Motor neuron (in vitro differentiated cells): ENCODE data around the gene MPP4. TPM values are rescaled to one million over a fixed set of nuclear protein-coding genes. Genes with fewer than 3 reads are reported as not detected.

Experiments used
- ATAC-seq, 8 experiments: fragments of 200-7000 bp; cut with Tn5 transposase; replicated peaks in 6 of 8; 2 replicates each; pipeline ENCODE4 v1.8.0; 2021; ENCODE audit warnings: mild to moderate bottlenecking in 8 of 8, moderate library complexity in 8 of 8
- H3K27ac ChIP-seq, 2 donors: fragments of 250-450 bp; sonication (Bioruptor Pico); 2 replicates each; pipeline ENCODE4 v1.9.0; 2021; ENCODE audit warnings: antibody characterized with exemption in 2 of 2, mild to moderate bottlenecking in 2 of 2, moderate library complexity in 1 of 2
- H3K4me1 ChIP-seq, 2 donors: fragments of 250-450 bp; sonication (Bioruptor Pico); replicated peaks in 1 of 2; 2 replicates each; pipeline ENCODE4 v1.6.1; 2021; ENCODE audit warnings: antibody characterized with exemption in 2 of 2, mild to moderate bottlenecking in 2 of 2, moderate library complexity in 1 of 2
- H3K4me3 ChIP-seq, 5 donors: fragments of 250-450 bp; sonication (Bioruptor Pico); 2 replicates each; pipeline ENCODE4 v1.9.0; 2021; ENCODE audit warnings: antibody characterized with exemption in 5 of 5, mild to moderate bottlenecking in 5 of 5, moderate library complexity in 4 of 5
- WGBS, 10 experiments: fragments of 450-650 bp; shearing (Covaris generic); methylation state at CpG; one replicate each; pipeline ENCODE4 v1.0.0; 2022; 5-methylcytosine and 5-hydroxymethylcytosine counted together
- in situ Hi-C, 9 experiments: fragments of 400-800 bp; cut with MboI; loops; one replicate each; pipeline ENCODE4 v1.15.0; 2021; ENCODE audit warnings: low sequenced_read_pairs in 9 of 9, low pct_unique_long_range_greater_than_20kb in 2 of 9; ENCODE audit not compliant: unreplicated experiment in 9 of 9
- total RNA-seq, 8 experiments: library from RNA; unstranded; fragments of 300-600 nt; gene quantifications; 2 replicates each; pipeline versions ENCODE4 v1.2.3 to v1.2.4, GENCODE V29; 2022

Gene MPP4
- total RNA-seq, 8 experiments from 2014 or later, result 0.08 to 1.4 (median 0.33) TPM; not detected in 2

- Histone ChIP-seq H3K4me3 (peak overlapping the region; percentile 61 to 97 (median 85)), H3K27ac (peak overlapping the region; percentile 76 to 84), H3K4me1 (peaks cover 6 to 9% of the 10 kb centered on the region in 2 donors)
- in situ Hi-C loops, result loop anchor here in 1 of 9 experiments (25.0 kb wide), 1 partner anchor 180 kb away; the partner anchor contains the start of genes STRADB and TRAK2
- WGBS, 10 experiments, result 0 to 7% (median 0%) methylated on average over 1 to 15 of the region's 16 CpGs; no CpG with 5 or more reads in 1 of the 10 experiments
- ATAC-seq, result peak; percentile 43 to 61 (median 52)
Observed at GRCh38 chr2:201642086-201642578, 56.3 kb downstream of the MPP4 start.

DNA sequence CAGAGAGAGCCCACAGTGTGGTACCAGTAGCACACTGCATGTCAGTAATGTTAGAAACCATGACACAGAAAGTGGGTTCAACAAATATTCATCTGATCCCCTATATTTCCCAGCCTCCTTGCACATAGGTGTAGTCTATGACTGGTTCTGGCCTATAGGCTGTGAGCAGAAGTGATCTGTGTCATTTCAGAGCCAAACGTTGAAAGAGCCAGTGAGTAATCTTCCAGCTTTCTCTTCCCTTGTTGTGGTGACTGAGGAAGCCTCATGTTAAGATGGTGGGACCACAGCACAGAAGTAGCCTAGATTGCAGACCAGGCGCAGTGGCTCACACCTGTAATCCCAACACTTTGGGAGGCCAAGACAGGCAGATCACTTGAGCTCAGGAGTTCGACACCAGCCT lies 59.2 kb downstream of the MPP4 start:
- in situ Hi-C loops, result loop anchor here in 1 of 9 experiments (25.0 kb wide), 1 partner anchor 177 kb away; the partner anchor contains the start of genes STRADB and TRAK2
- Histone ChIP-seq H3K27ac (no peak overlapping the region), H3K4me1 (peaks cover 4 to 5% of the 10 kb centered on the region in 2 donors), H3K4me3 (no peak overlapping the region)
- no peak for ATAC-seq
- 50 to 100% (median 100%) methylated on average over 1 to 3 of the region's 3 CpGs; no CpG with 5 or more reads in 5 of the 10 experiments for WGBS, 10 experiments

DNA sequence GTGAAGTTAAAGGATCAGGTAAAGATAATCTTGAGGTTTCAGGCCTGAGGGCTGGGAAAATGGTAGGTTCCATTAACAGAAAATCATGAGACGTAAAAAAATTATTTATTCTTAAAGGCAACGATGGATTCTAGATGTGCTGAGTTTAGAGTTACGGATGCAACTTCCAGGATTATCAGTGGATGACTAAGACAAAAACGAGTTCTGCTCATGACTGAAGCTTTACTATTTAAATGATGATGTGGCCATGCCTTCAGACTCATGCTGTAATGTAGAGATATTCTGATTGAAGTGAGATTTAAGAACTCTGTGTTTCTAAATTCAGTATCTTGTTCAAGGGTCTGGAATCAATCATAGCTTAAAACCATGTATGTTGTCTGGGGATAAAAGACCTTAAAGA lies 60.1 kb downstream of the MPP4 start:
- in situ Hi-C loops, result loop anchor here in 1 of 9 experiments (25.0 kb wide), 1 partner anchor 176 kb away; the partner anchor contains the start of genes STRADB and TRAK2
- WGBS, 10 experiments, result 48 to 100% (median 83%) methylated on average over 2 to 4 of the region's 4 CpGs; no CpG with 5 or more reads in 2 of the 10 experiments

DNA sequence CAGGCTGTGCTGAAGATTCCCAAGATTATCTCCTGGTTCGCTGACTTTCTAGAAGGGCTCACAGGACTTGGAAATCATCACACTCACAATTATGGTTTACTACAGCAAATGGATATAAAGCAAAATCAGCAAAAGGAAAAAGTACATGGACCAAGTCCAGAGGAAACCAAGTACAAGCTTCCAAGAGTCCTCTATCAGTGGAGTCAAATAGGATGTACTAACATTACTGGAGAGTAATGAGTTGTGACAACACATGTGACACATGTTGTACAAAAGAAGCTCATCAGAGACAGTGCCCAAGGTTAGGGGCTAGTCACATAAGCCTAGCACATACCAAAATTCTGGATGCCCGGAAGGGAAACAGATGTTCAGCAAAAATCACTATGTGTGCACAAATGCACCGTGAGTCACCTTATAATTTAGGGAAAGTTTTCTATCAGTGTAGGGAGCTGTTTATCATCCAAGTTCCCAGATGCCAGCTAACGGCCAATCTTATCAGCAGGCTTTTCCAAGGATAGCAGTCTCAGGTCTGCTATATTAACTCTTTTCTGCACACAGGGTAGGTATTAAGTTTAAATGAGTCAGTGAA lies 64.7 kb downstream of the MPP4 start:
- Histone ChIP-seq H3K4me1 (no peaks in the 10 kb centered on the region), H3K4me3 (no peak overlapping the region), H3K27ac (no peak overlapping the region)
- peak in 2 of 8 experiments; percentile 40 to 66 for ATAC-seq
- 60 to 100% (median 91%) methylated on average over 1 to 4 of the region's 4 CpGs for WGBS, 10 experiments
- in situ Hi-C loops, result loop anchor here in 1 of 9 experiments (25.0 kb wide), 1 partner anchor 171 kb away; the partner anchor contains the start of genes STRADB and TRAK2

More for the DNA sequence above, 60.1 kb downstream of the MPP4 start:
- no peak for ATAC-seq
- H3K4me3 ChIP-seq, result no peak overlapping the region
- H3K27ac ChIP-seq, result no peak overlapping the region
- peaks cover 0 to 5% of the 10 kb centered on the region in 2 donors for H3K4me1 ChIP-seq

DNA sequence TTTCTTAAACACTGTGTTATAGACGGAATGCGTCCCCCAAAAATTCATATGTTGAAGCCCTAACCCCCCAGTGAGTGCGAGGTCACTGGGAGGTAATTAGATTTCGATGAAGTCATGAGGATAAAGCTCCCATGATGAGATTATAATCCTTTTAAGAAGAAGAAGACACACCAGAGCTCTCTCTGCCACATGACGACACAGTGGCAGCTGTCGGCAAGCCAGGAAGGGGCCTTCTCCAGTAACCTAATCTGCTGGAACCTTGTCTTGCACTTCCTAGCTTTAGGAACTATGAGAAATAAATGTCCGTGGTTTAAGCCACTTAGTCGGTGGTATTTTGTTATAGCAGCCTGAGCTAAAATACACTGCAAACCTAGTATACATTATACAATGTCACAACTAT lies 67.4 kb downstream of the MPP4 start:
- WGBS, 10 experiments, result 86 to 100% (median 92%) methylated on average over 2 to 8 of the region's 8 CpGs; no CpG with 5 or more reads in 2 of the 10 experiments
- Histone ChIP-seq H3K4me3 (no peak overlapping the region), H3K4me1 (no peaks in the 10 kb centered on the region), H3K27ac (no peak overlapping the region)
- no peak for ATAC-seq
- in situ Hi-C loops, result loop anchor here in 1 of 9 experiments (25.0 kb wide), 1 partner anchor 169 kb away; the partner anchor contains the start of genes STRADB and TRAK2

DNA sequence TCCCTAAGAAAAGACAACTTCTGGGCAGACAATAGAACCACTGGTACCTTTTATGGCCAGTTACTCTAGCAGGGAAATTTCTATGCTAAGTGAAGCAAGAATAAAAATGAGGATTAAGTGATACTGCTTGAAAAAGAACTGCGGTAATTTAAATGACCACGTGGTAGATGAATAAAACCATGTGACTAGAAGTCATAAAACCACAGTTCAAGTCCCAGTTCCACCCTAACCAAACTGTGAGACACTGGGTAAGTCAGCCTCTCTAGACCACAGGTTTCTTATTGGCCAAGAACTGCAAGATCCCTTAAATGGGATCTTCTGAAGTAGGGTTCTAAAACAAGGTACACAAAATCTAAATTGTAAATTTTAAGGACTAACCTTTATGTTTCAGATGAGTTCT lies 67.9 kb downstream of the MPP4 start:
- Histone ChIP-seq H3K27ac (no peak overlapping the region), H3K4me1 (no peaks in the 10 kb centered on the region), H3K4me3 (no peak overlapping the region)
- 56 to 100% (median 88%) methylated on average over 2 of the region's 2 CpGs; no CpG with 5 or more reads in 4 of the 10 experiments for WGBS, 10 experiments
- in situ Hi-C loops, result loop anchor here in 1 of 9 experiments (25.0 kb wide), 1 partner anchor 168 kb away; the partner anchor contains the start of genes STRADB and TRAK2
- ATAC-seq, result no peak

GRCh38 chr2:201628545-201628944 lies 69.9 kb downstream of the MPP4 start:
- no peak for ATAC-seq
- in situ Hi-C loops, result loop anchor here in 1 of 9 experiments (25.0 kb wide), 1 partner anchor 166 kb away; the partner anchor contains the start of genes STRADB and TRAK2
- 50 to 100% (median 92%) methylated on average over 1 to 2 of the region's 2 CpGs; no CpG with 5 or more reads in 4 of the 10 experiments for WGBS, 10 experiments
- Histone ChIP-seq H3K27ac (no peak overlapping the region), H3K4me1 (no peaks in the 10 kb centered on the region), H3K4me3 (no peak overlapping the region)

DNA sequence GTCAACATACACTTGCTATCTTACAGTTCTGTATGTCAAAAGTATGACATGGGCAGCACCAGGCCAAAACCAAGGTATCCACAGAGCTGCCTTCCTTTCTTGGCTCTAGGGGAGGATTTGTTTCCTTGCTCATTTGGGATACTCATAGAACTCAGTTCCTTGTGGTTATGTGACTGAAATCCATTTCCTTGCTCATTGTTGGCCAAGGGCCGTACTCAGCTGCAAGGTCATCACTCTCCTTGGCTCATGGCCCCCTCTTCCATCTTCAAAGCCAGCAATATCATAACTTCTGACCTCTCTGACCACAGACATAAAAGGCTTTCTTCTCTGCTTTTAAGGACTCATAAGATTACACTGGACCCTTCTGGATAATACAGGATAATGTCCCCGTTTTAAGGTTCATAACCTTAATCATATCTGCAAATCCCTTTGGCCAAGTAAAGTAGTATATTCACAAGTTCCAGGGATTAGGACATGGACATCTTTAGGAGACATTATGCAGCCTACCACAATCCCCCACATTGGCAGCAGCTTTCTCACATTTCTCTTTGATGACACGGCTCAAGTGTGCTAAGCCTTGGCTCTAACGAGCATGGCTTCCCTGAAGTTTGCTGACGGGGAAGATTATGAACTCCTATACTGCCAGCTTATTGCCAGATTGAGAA lies 76.0 kb downstream of the MPP4 start:
- no peak for ATAC-seq
- 78 to 100% (median 90%) methylated on average over 1 to 5 of the region's 5 CpGs; no CpG with 5 or more reads in 1 of the 10 experiments for WGBS, 10 experiments
- no peak overlapping the region for H3K27ac ChIP-seq
- no peak overlapping the region for H3K4me3 ChIP-seq
- in situ Hi-C loops, result no loop called here
- H3K4me1 ChIP-seq, result no peaks in the 10 kb centered on the region

GRCh38 chr2:201621293-201621999 lies 77.0 kb downstream of the MPP4 start:
- in situ Hi-C loops, result no loop called here
- 89 to 100% (median 95%) methylated on average over 1 to 4 of the region's 4 CpGs; no CpG with 5 or more reads in 1 of the 10 experiments for WGBS, 10 experiments
- Histone ChIP-seq H3K4me1 (no peaks in the 10 kb centered on the region), H3K27ac (no peak overlapping the region), H3K4me3 (no peak overlapping the region)
- no peak for ATAC-seq

GRCh38 chr2:201618744-201619662 lies 79.4 kb downstream of the MPP4 start:
- no peaks in the 10 kb centered on the region for H3K4me1 ChIP-seq
- peak in 3 of 8 experiments; percentile 90 to 99 (median 99) for ATAC-seq
- no peak overlapping the region for H3K27ac ChIP-seq
- WGBS, 10 experiments, result 38 to 100% (median 85%) methylated on average over 6 to 18 of the region's 39 CpGs
- no peak overlapping the region for H3K4me3 ChIP-seq
- in situ Hi-C loops, result no loop called here

DNA sequence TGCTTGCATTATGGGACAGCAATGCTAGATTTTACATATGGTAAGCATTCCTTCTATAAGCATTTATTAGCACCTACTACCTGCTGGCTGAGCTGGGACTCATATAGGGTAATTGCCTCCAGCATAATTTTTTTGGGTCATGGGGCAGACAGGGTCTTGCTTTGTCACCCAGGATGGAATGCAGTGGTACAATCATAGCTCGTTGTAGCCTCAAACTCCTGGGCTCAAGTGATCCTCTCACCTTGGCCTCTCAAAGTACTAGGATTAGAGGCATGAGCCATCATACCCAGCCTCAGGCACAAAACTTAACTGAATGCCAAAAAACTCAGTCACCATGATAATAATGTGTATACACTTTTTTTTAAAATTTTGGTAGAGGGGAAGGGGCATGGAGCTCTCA lies 90.4 kb downstream of the MPP4 start:
- 0 to 100% (median 80%) methylated on average over 1 of the region's 1 CpG; no CpG with 5 or more reads in 5 of the 10 experiments for WGBS, 10 experiments
- Histone ChIP-seq H3K27ac (no peak overlapping the region), H3K4me1 (no peaks in the 10 kb centered on the region), H3K4me3 (no peak overlapping the region)
- no peak for ATAC-seq
- in situ Hi-C loops, result no loop called here

GRCh38 chr2:201607568-201607967 lies 90.9 kb downstream of the MPP4 start:
- WGBS, 10 experiments, result 0 to 100% (median 68%) methylated on average over 1 to 2 of the region's 2 CpGs; no CpG with 5 or more reads in 5 of the 10 experiments
- Histone ChIP-seq H3K4me3 (no peak overlapping the region), H3K27ac (no peak overlapping the region), H3K4me1 (no peaks in the 10 kb centered on the region)
- ATAC-seq, result no peak
- in situ Hi-C loops, result no loop called here
